OCI-LY3 (cell line): ENCODE measurements around the gene PRSS27.
"Not testable (repeated sequence)": the region's sequence is repeated elsewhere in the genome, so short reads cannot be mapped to it uniquely, and the experiment has no call there.

Source experiments
- H2AFZ ChIP-seq: fragments of 200-600, 300-600 bp; shearing (Covaris generic); 2 replicates; pipeline ENCODE4 v1.6.0; 2014; ENCODE audit warnings: antibody characterized with exemption, low read depth, low read length
- H3K27ac ChIP-seq: fragments of 200-600, 300-600 bp; sonication (generic); 2 replicates; pipeline ENCODE4 v1.5.1; 2014; ENCODE audit warnings: mild to moderate bottlenecking, low read length, moderate library complexity, mixed read lengths
- H3K27me3 ChIP-seq: fragments of 200-600, 300-600 bp; sonication (generic); 2 replicates; pipeline ENCODE4 v1.6.1; 2014; ENCODE audit warnings: low read depth, low read length, mixed read lengths
- H3K36me3 ChIP-seq: fragments of 200-600, 300-600 bp; sonication (generic); replicated peaks from 2 replicates; pipeline ENCODE3; 2014; ENCODE audit warnings: low read depth, low read length, mixed read lengths
- H3K4me1 ChIP-seq: fragments of 300-600, 200-600 bp; sonication (generic); 2 replicates; pipeline ENCODE4 v1.6.1; 2014; ENCODE audit warnings: low read length, mixed read lengths
- H3K4me2 ChIP-seq: fragments of 200-600, 300-600 bp; sonication (generic); 2 replicates; pipeline ENCODE4 v1.6.1; 2014; ENCODE audit warnings: low read length, mixed read lengths
- H3K4me3 ChIP-seq: fragments of 300-600, 200-600 bp; sonication (generic); 2 replicates; pipeline ENCODE4 v1.5.1; 2014; ENCODE audit warnings: antibody characterized with exemption, mild to moderate bottlenecking, low read length, moderate library complexity
- H3K79me2 ChIP-seq: fragments of 300-600, 200-600 bp; shearing (Covaris generic); 2 replicates; pipeline ENCODE4 v1.6.1; 2014; ENCODE audit warnings: mild to moderate bottlenecking, low read length, mixed read lengths
- H3K9ac ChIP-seq: fragments of 300-600, 200-600 bp; shearing (Covaris generic); 2 replicates; pipeline ENCODE4 v1.6.0; 2014; ENCODE audit warnings: mild to moderate bottlenecking, low read length, moderate library complexity
- H3K9me3 ChIP-seq: fragments of 200-600, 300-600 bp; shearing (Covaris generic); 2 replicates; pipeline ENCODE4 v1.6.1; 2014; ENCODE audit warnings: low read length, mixed read lengths; ENCODE audit not compliant: insufficient read depth
- H4K20me1 ChIP-seq: fragments of 200-600, 300-600 bp; sonication (generic); 2 replicates; pipeline ENCODE4 v1.6.1; 2016; ENCODE audit warnings: low read length, mixed read lengths; ENCODE audit not compliant: insufficient read depth
- EZH2phosphoT487 ChIP-seq: fragments of 200-600 bp; shearing (Covaris generic); IDR thresholded peaks from 2 replicates; pipeline ENCODE4 v1.6.1; 2018; ENCODE audit warnings: antibody characterized with exemption, mixed run types, low read depth
- TF ChIP-seq, protein P1 (sequence below): fragments of 200-600, 300-600 bp; sonication (generic); IDR thresholded peaks from 2 replicates; pipeline ENCODE4 v1.5.1; 2014; ENCODE audit warnings: antibody characterized with exemption, low read length, low read depth

Gene PRSS27

DNA sequence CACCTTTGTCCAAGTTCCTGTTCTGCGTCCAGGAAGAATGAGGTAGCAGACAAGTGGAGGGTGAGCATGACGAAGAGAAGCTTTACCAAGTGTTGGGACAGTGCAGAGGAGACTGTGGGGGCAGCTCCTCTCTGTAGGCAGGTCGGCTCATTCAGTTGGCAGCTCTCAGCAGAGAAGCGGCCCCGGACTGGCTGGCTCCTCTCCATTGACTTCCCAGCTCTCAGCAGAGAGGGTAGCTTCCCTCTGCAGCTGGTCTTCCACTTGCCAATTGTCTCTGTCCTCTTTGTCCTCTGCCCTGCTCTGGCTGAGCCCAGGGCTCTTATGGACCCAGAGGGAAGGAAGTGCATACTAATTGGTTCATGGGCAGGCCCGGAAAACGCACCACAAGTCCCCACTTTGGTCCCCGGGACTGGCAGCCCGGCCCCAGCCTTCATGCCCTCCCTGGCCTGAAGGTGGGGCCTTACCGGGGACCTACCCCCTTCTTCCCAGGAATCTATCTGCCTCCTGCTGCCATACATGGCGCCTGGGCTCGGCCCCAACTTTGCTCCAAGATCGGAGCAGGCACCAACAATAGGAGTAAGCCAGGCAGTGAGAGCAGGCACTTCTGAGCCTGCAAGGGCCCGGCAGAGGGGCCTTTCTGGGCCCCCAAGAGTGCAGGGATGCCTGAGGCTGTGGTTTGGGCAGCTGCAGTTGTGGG is 27.6 kb downstream of the PRSS27 start:
- H3K4me3 ChIP-seq: no peak overlapping the region
- peaks cover 50% of the 10 kb centered on the region for H3K79me2 ChIP-seq
- peaks cover 24% of the 10 kb centered on the region for H3K36me3 ChIP-seq
- H3K9me3 ChIP-seq: no peaks in the 10 kb centered on the region
- H3K4me2 ChIP-seq: no peak overlapping the region
- no peak overlapping the region for H3K9ac ChIP-seq
- peaks cover 14% of the 10 kb centered on the region for H3K4me1 ChIP-seq
- H4K20me1 ChIP-seq: peaks cover 44% of the 10 kb centered on the region
- TF ChIP-seq EZH2phosphoT487: no peak
- TF ChIP-seq, protein P1, sequence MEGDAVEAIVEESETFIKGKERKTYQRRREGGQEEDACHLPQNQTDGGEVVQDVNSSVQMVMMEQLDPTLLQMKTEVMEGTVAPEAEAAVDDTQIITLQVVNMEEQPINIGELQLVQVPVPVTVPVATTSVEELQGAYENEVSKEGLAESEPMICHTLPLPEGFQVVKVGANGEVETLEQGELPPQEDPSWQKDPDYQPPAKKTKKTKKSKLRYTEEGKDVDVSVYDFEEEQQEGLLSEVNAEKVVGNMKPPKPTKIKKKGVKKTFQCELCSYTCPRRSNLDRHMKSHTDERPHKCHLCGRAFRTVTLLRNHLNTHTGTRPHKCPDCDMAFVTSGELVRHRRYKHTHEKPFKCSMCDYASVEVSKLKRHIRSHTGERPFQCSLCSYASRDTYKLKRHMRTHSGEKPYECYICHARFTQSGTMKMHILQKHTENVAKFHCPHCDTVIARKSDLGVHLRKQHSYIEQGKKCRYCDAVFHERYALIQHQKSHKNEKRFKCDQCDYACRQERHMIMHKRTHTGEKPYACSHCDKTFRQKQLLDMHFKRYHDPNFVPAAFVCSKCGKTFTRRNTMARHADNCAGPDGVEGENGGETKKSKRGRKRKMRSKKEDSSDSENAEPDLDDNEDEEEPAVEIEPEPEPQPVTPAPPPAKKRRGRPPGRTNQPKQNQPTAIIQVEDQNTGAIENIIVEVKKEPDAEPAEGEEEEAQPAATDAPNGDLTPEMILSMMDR: no peak
- no peak overlapping the region for H3K27ac ChIP-seq
- no peak overlapping the region for H2AFZ ChIP-seq
- no peaks in the 10 kb centered on the region for H3K27me3 ChIP-seq

DNA sequence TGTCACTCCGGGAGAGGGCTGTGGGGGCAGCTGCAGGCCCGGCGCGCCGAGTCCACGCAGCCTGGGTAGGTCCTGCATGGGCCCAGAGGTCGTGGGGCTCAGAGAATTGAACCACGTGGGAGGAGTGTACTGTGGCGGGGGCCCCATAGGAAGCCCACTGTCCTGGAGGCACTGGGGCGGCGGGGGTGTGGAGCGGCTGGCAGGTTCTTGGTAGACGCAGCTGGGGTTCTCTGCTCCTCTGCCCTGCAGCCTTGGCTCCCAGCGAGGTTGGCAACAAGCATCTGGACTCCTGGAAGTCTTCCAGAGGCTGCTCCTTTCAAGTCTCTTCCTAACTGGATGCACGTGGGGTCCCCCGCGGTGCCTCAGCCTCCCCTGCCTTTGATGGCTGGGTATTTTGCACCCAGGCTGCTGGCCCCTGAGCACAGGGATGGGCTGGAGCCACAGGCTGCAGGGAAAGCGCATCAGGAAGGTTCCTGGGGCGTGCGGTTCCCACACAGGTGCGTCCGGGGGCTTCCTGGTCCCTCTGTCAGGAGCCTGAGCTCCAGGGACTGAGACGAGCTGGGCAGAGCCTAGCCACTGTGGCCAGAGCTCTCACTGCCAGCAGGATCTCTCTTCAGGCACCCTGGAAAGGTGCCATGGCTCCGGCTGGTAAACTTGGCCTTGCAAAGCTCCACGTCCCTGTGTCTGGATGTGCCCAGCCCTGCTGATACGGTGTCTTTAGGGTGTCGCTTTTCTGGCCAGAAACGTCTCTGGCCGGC is 28.4 kb downstream of the PRSS27 start:
- Histone ChIP-seq H3K4me3 (no peak overlapping the region), H3K9ac (no peak overlapping the region), H3K27me3 (no peaks in the 10 kb centered on the region), H2AFZ (no peak overlapping the region), H3K79me2 (peaks cover 57% of the 10 kb centered on the region), H3K4me1 (peaks cover 22% of the 10 kb centered on the region), H3K4me2 (no peak overlapping the region), H3K36me3 (peaks cover 24% of the 10 kb centered on the region), H3K27ac (no peak overlapping the region), H3K9me3 (no peaks in the 10 kb centered on the region), H4K20me1 (peaks cover 50% of the 10 kb centered on the region)
- TF ChIP-seq, protein P1: no peak
- TF ChIP-seq EZH2phosphoT487: no peak

DNA sequence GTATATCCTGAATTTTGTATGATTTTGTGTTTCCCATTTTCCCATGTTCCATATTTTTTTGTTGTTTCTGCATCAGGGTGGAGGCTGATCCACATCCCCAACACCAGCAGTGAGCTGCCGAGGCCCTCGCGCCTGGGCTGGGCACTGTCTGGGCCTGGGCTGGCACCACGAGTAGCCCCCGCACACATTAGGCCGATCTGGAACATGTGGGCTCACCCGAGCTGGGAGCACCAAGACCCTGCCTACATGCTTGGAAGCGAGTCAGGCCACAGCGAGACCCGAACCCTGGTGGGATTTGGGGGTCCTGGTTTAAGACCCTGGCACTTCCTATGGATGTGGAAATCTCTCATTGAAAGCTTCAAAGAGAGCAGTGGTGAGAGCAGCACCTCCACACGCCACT is 29.2 kb downstream of the PRSS27 start:
- Histone ChIP-seq H3K27me3 (no peaks in the 10 kb centered on the region), H3K9ac (no peak overlapping the region), H3K79me2 (peaks cover 59% of the 10 kb centered on the region), H3K36me3 (peaks cover 24% of the 10 kb centered on the region), H3K4me3 (no peak overlapping the region), H3K27ac (no peak overlapping the region), H3K9me3 (no peaks in the 10 kb centered on the region), H4K20me1 (peaks cover 50% of the 10 kb centered on the region), H3K4me1 (peaks cover 22% of the 10 kb centered on the region), H2AFZ (no peak overlapping the region), H3K4me2 (no peak overlapping the region)
- TF ChIP-seq, protein P1: no peak
- no peak for TF ChIP-seq EZH2phosphoT487

DNA sequence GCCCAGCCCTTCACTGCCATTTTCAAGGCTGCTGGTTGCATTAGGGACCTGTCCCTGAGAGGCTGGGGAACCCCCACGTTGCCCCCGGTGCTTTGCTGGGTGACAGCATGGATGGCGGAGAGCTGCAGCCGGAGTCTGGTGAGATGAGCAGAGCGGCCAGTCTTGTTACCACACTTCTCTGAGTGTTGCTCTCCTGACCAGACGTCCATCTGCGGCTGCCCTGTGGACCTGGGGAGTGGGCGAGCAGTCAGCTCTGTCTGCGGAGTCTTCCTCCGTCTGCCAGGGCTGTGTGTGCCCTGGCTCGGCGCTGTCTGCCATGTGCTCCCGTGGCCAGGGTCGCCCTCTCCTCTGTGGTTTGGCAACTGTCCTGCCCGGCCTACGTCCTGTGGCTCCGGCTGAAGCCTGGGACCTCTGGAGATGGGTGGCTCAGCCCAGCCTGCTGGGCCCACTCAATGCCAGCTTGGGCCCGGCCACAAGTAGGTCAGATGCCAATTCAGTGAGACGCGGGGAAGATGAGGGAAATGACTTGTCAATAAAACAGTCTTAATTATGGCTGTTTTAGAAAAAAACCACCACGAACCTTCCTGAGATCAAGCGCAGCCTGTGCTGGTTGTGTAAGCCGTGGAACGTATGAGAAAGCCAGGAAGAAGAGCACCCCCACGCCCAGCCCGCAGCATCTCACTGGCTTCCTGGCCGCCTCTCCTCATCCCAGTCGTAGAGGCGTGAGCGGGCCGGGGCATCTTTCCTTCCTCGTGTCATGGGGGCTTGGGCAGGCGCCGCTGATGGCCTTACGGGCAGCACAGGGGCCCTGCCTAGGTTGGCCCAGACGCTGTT is 29.8 kb downstream of the PRSS27 start:
- peaks cover 59% of the 10 kb centered on the region for H3K79me2 ChIP-seq
- peaks cover 50% of the 10 kb centered on the region for H4K20me1 ChIP-seq
- peaks cover 25% of the 10 kb centered on the region for H3K4me1 ChIP-seq
- H3K4me2 ChIP-seq: peak overlapping the region; percentile 4; the same call in 1 of the 2 replicates
- H3K4me3 ChIP-seq: no peak overlapping the region
- no peak for TF ChIP-seq EZH2phosphoT487
- TF ChIP-seq, protein P1: no peak
- H3K27ac ChIP-seq: no peak overlapping the region
- H3K36me3 ChIP-seq: peaks cover 24% of the 10 kb centered on the region
- no peak overlapping the region for H2AFZ ChIP-seq
- H3K9me3 ChIP-seq: no peaks in the 10 kb centered on the region
- no peak overlapping the region for H3K9ac ChIP-seq
- no peaks in the 10 kb centered on the region for H3K27me3 ChIP-seq

DNA sequence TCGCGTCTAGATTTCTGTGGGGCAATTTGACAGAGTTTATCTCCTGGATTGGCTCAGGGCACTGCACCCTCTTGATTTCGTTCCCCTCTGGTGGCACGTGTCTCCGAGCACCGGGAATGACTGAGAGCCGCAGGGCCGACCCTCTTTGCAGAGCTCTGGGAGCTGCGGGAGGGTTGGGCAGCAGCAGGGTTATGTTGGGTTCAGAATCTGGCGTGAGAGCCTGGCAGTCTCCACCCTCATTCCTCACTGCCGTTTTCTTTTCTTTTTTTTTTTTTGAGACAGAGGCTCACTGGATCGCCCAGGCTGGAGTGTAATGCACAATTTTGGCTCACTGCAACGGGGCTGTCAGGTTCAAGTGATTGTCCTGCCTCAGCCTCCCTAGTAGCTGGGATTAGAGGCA is 30.6 kb downstream of the PRSS27 start:
- H3K9me3 ChIP-seq, H3K9ac ChIP-seq, H3K4me3 ChIP-seq, H3K27ac ChIP-seq, H2AFZ ChIP-seq, H3K27me3 ChIP-seq: not testable (repeated sequence)
- Histone ChIP-seq H3K79me2 (peaks cover 65% of the 10 kb centered on the region), H3K4me1 (peaks cover 31% of the 10 kb centered on the region), H3K4me2 (peak overlapping the region; percentile 4; the same call in 1 of the 2 replicates), H3K36me3 (peaks cover 24% of the 10 kb centered on the region), H4K20me1 (peaks cover 50% of the 10 kb centered on the region)
